K562 (cell line): ENCODE measurements around the gene DNASE2. TPM values are rescaled to one million over a fixed set of nuclear protein-coding genes. Genes with fewer than 3 reads are reported as not detected.
A peak's percentile ranks its signal among the peaks of the same experiment; 100 is the strongest.

Experiments
- MAFF ChIP-seq: IDR thresholded peaks from 2 replicates; pipeline ENCODE4 v1.6.1; 2012; ENCODE audit warnings: low read length, improper control_type of control experiment
- MLLT1 ChIP-seq, 2 experiments: fragments of 450-650 bp; IDR thresholded peaks; 2 replicates each; pipeline ENCODE4 v1.6.1; 2016
- MXI1 ChIP-seq: IDR thresholded peaks from 2 replicates; pipeline ENCODE4 v1.6.1; 2011; ENCODE audit warnings: low read depth, mild to moderate bottlenecking, improper control_type of control experiment, low read length
- PURB ChIP-seq: sonication (generic); formaldehyde crosslinking; IDR thresholded peaks from 2 replicates; pipeline ENCODE4 v1.9.0; 2021; ENCODE audit warnings: low read depth, mild to moderate bottlenecking, missing genetic modification reagents
- RCOR1 ChIP-seq, 2 experiments: IDR thresholded peaks; 2 replicates each; pipeline ENCODE4 v1.6.1; 2012; ENCODE audit warnings: low read depth in 2 of 2, low read length in 2 of 2, borderline replicate concordance in 1 of 2, improper control_type of control experiment in 1 of 2
- RFX1 ChIP-seq: fragments of 450-650 bp; IDR thresholded peaks from 2 replicates; pipeline ENCODE4 v1.6.1; 2016; ENCODE audit warnings: mild to moderate bottlenecking, moderate library complexity
- SMARCA5 ChIP-seq: fragments of 450-650 bp; IDR thresholded peaks from 2 replicates; pipeline ENCODE4 v1.6.1; 2016
- TRIM24 ChIP-seq, 2 experiments: fragments of 450-650 bp; IDR thresholded peaks; 2 replicates each; pipeline ENCODE4 v1.6.1; 2016
- YBX1 ChIP-seq: fragments of 450-650 bp; IDR thresholded peaks from 2 replicates; pipeline ENCODE4 v1.7.1; 2016; ENCODE audit warnings: mild to moderate bottlenecking
- ZNF165 ChIP-seq: fragments of 250-450 bp; sonication (Bioruptor Pico); IDR thresholded peaks from 2 replicates; pipeline ENCODE4 v1.4.0; 2020; ENCODE audit warnings: borderline replicate concordance
- ZNF584 ChIP-seq: fragments of 200-800 bp; sonication (Bioruptor generic); IDR thresholded peaks from 2 replicates; pipeline ENCODE4 v1.6.1; 2016; ENCODE audit warnings: low read depth, mild to moderate bottlenecking, missing genetic modification characterization, missing compliant biosample characterization
- polyA plus RNA-seq, 8 experiments: library from polyadenylated mRNA; depleted of rRNA in 4 of 8; stranded (reverse) in 5 of 8; unstranded in 3 of 8; fragments of >200 nt; fragmentation: Nextera tagmentation in 2 of 8; fragmentation: Illumina TruSeq in 1 of 8; extraction: Ambion mirVana in 2 of 8; extraction: Trizol in 1 of 8; gene quantifications; 2 replicates each; pipeline versions ENCODE4 v1.2.1 to v1.2.3, GENCODE V29; 2011 to 2014; ENCODE audit warnings: inconsistent platforms in 1 of 8, missing spikeins in 1 of 8
- total RNA-seq, 7 experiments: library from RNA; depleted of rRNA in 6 of 7; stranded (reverse); fragments of >200 nt in 6 of 7; fragmentation: Illumina TruSeq in 2 of 7; extraction: Trizol in 2 of 7; gene quantifications; 2 replicates each; pipeline versions ENCODE4 v1.2.1 to v1.2.3, GENCODE V29; 2011 to 2021; ENCODE audit warnings: low replicate concordance in 1 of 7
- TF ChIP-seq, protein P1 (sequence below): fragments of 450-650 bp; formaldehyde crosslinking; IDR thresholded peaks from 2 replicates; pipeline ENCODE4 v1.4.0; 2022; ENCODE audit warnings: missing genetic modification characterization
- TF ChIP-seq, protein P2 (sequence below): fragments of 250-450 bp; sonication (Bioruptor Pico); IDR thresholded peaks from 2 replicates; pipeline ENCODE4 v1.8.0; 2022; ENCODE audit warnings: inconsistent platforms
- TF ChIP-seq, protein P3 (sequence below), 3 experiments: fragments of 200-800 bp in 1 of 3; fragments of 250-450 bp in 1 of 3; fragments of 450-650 bp in 1 of 3; sonication (Bioruptor Pico) in 1 of 3; sonication (Bioruptor generic) in 1 of 3; formaldehyde crosslinking in 1 of 3; IDR thresholded peaks; 2 replicates each; pipeline versions ENCODE4 v1.6.1 to v1.8.0; 2016 to 2022; ENCODE audit warnings: mild to moderate bottlenecking in 2 of 3, missing genetic modification characterization in 2 of 3, missing compliant biosample characterization in 1 of 3, moderate library complexity in 1 of 3
- TF ChIP-seq, protein P4 (sequence below): sonication (generic); formaldehyde crosslinking; IDR thresholded peaks from 2 replicates; pipeline ENCODE4 v1.8.1; 2023; ENCODE audit warnings: mild to moderate bottlenecking, missing genetic modification reagents
- TF ChIP-seq, protein P5 (sequence below): fragments of 450-650 bp; IDR thresholded peaks from 2 replicates; pipeline ENCODE4 v1.6.1; 2016; ENCODE audit warnings: low read depth, mild to moderate bottlenecking, moderate library complexity

Gene DNASE2
- total and polyA plus RNA-seq, 9 of the 15 experiments (the other 6 are each of a cell fraction or from before 2014, with no cell fraction given) = 4.4 to 27.0 (median 20.2) TPM

DNA sequence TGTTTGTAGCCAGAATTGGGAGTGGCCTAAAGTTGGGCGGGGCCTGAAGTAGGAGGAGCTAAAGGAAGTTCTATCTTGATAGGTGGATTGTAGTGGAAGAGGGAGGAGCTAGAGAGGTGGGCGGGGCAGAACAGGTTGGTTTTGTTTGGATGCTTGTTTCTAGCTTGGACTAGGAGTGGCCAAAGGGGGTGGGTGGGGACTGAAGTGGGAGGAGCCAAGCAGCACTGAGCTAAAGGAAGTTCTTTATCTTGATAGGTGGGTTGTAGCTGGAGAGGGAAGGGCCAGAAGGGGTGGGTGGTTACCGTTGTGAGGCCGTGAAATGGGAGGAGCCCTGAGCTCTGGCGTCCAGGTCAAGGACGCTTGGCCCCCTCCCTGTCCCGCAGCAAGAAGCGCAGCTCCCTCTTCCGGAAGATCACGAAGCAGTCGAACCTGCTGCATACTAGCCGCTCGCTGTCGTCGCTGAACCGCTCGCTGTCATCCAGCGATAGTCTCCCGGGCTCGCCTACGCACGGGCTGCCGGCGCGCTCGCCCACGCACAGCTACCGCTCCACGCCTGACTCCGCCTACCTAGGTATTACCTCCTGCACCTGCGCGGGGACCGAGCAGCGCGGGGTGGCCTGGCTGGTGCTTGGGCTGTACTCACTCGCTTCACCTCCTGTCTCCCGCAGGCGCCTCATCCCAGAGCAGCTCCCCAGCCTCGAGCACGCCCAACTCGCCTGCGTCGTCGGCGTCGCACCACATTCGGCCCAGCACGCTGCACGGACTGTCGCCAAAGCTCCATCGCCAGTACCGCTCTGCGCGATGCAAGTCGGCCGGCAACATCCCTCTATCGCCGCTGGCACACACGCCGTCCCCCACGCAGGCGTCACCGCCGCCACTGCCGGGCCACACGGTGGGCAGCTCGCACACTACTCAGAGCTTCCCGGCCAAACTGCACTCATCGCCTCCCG lies 8.0 kb downstream of the DNASE2 start (continued):
- TF ChIP-seq, protein P1, sequence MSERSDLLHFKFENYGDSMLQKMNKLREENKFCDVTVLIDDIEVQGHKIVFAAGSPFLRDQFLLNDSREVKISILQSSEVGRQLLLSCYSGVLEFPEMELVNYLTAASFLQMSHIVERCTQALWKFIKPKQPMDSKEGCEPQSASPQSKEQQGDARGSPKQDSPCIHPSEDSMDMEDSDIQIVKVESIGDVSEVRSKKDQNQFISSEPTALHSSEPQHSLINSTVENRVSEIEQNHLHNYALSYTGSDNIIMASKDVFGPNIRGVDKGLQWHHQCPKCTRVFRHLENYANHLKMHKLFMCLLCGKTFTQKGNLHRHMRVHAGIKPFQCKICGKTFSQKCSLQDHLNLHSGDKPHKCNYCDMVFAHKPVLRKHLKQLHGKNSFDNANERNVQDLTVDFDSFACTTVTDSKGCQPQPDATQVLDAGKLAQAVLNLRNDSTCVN (CRISPR knock-in tag) = no peak
- TF ChIP-seq TRIM24 (IDR thresholded peaks at IDR 0.05) (0 out of 4 replicates have a peak, but pooled peaks of 1 of the 2 experiments have one; percentile 9), RFX1 (no peak), YBX1 (no peak), MLLT1 (IDR thresholded peaks at IDR 0.05) (peak in 1 of 2 experiments; percentile 78; a peak in 2 of 4 replicates), ZNF165 (CRISPR knock-in tag) (no peak), RCOR1 (IDR thresholded peaks at IDR 0.05; ENCODE audit: borderline replicate concordance in 1 of 2, low read depth in 2 of 2, low read length in 2 of 2) (no peak), PURB (CRISPR knock-in tag) (no peak), MAFF (no peak), ZNF584 (CRISPR knock-in tag) (no peak), SMARCA5 (no peak), MXI1 (no peak)
- TF ChIP-seq, protein P2, sequence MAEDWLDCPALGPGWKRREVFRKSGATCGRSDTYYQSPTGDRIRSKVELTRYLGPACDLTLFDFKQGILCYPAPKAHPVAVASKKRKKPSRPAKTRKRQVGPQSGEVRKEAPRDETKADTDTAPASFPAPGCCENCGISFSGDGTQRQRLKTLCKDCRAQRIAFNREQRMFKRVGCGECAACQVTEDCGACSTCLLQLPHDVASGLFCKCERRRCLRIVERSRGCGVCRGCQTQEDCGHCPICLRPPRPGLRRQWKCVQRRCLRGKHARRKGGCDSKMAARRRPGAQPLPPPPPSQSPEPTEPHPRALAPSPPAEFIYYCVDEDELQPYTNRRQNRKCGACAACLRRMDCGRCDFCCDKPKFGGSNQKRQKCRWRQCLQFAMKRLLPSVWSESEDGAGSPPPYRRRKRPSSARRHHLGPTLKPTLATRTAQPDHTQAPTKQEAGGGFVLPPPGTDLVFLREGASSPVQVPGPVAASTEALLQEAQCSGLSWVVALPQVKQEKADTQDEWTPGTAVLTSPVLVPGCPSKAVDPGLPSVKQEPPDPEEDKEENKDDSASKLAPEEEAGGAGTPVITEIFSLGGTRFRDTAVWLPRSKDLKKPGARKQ (CRISPR knock-in tag) = no peak
- TF ChIP-seq, protein P3, sequence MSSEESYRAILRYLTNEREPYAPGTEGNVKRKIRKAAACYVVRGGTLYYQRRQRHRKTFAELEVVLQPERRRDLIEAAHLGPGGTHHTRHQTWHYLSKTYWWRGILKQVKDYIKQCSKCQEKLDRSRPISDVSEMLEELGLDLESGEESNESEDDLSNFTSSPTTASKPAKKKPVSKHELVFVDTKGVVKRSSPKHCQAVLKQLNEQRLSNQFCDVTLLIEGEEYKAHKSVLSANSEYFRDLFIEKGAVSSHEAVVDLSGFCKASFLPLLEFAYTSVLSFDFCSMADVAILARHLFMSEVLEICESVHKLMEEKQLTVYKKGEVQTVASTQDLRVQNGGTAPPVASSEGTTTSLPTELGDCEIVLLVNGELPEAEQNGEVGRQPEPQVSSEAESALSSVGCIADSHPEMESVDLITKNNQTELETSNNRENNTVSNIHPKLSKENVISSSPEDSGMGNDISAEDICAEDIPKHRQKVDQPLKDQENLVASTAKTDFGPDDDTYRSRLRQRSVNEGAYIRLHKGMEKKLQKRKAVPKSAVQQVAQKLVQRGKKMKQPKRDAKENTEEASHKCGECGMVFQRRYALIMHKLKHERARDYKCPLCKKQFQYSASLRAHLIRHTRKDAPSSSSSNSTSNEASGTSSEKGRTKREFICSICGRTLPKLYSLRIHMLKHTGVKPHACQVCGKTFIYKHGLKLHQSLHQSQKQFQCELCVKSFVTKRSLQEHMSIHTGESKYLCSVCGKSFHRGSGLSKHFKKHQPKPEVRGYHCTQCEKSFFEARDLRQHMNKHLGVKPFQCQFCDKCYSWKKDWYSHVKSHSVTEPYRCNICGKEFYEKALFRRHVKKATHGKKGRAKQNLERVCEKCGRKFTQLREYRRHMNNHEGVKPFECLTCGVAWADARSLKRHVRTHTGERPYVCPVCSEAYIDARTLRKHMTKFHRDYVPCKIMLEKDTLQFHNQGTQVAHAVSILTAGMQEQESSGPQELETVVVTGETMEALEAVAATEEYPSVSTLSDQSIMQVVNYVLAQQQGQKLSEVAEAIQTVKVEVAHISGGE (CRISPR knock-in tag; IDR thresholded peaks at IDR 0.05) = no peak
- TF ChIP-seq, protein P4, sequence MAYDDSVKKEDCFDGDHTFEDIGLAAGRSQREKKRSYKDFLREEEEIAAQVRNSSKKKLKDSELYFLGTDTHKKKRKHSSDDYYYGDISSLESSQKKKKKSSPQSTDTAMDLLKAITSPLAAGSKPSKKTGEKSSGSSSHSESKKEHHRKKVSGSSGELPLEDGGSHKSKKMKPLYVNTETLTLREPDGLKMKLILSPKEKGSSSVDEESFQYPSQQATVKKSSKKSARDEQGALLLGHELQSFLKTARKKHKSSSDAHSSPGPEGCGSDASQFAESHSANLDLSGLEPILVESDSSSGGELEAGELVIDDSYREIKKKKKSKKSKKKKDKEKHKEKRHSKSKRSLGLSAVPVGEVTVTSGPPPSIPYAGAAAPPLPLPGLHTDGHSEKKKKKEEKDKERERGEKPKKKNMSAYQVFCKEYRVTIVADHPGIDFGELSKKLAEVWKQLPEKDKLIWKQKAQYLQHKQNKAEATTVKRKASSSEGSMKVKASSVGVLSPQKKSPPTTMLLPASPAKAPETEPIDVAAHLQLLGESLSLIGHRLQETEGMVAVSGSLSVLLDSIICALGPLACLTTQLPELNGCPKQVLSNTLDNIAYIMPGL (CRISPR knock-in tag) = no peak
- TF ChIP-seq, protein P5, sequence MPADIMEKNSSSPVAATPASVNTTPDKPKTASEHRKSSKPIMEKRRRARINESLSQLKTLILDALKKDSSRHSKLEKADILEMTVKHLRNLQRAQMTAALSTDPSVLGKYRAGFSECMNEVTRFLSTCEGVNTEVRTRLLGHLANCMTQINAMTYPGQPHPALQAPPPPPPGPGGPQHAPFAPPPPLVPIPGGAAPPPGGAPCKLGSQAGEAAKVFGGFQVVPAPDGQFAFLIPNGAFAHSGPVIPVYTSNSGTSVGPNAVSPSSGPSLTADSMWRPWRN = no peak
